T-helper 9 cell (primary cell): ENCODE data around the gene ORMDL2.
"Not testable (repeated sequence)": the region's sequence is repeated elsewhere in the genome, so short reads cannot be mapped to it uniquely, and the experiment has no call there.

Source experiments
- DNase-seq: peaks from one replicate; pipeline ENCODE4 v3.0.0-alpha.2; 2020

ORMDL2 gene

DNA sequence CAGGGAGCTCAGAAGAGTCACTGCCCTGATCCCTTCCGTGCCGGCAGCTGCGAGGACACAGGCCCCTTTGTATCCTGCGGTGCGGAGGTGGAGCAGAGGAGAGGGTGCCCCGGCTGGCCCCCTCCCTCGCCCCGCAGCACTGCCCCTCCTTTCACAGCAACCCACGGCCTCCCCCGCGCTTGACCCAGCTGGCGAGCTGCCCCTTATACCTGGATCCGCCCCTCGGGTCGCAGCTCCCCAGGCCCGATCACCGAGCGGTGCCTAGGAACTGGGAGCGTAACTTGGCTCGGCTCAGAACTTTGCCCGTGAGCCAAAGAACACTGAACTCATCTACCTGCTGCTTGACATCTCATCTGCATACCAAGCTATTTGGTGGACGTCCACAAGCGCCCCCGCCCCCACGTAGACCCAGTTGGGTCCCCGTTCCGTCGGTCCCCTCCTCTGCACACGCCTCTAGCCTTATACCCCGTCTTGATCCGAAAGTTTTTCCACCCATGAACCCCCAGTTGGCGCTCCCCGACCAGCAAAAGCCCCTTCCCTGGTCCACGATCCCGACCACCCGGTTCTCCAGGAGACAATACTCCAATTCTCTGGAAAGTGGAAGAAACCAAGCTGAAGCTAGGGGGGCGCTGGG lies 12.2 kb downstream of the ORMDL2 start:
- peak; percentile 15 for DNase-seq

DNA sequence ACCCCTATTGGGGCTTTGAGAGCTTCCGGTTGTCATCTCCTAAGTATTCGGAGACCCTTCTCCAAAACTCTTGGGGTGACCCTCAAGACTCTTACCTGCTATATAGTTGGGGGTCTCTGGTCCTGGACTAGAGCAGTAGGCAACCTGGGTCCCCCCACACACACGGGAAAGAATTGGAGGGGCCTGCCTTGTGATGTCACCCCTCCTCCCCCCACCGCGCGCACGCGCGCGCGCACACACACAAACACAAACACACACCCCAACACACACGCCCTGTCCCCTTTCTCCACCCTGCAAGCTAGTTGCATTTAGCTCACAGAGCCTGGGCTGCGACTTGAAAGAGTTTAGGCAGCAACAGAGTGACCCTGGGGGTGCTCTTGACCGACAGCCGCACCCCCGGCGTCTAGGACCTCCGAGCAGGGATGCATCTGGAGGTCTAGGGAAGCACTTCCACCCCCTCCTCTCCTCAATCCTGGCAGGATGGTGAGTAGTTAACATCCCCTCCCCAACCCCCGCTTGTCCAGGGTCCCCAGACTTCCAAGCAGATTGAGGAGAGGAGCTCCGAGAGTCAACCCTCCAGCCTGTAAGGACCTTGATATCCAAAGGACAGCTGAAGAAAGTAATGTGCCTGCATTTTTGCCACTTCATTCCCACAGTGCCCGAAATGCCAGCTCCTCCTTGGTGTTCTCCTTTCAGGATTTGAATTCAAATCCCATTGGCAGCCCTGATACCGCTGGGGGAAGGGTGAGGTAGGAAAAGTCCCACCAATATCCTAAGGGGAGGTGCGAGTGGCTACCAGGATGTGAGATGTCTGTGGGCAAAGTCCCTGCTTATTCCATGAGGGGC lies 13.0 kb downstream of the ORMDL2 start:
- no peak for DNase-seq

DNA sequence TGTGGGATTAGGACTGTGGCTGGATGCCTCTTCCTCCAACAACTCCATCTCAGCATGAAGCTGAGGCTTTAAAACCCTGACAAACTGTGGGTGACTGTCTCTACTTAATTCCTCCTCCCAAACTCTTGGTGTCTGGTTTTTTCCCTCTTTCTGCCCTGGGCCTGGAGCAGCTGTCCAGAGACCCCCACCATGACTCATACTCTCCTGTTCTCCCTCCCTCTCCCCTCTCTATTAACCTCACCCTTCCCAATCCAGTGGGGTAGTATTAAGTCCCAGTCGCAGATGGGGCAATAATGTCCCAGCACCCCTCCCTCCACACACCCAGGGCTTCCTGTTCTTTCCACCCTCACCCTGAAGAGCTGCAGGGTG lies 13.6 kb downstream of the ORMDL2 start:
- no peak for DNase-seq

DNA sequence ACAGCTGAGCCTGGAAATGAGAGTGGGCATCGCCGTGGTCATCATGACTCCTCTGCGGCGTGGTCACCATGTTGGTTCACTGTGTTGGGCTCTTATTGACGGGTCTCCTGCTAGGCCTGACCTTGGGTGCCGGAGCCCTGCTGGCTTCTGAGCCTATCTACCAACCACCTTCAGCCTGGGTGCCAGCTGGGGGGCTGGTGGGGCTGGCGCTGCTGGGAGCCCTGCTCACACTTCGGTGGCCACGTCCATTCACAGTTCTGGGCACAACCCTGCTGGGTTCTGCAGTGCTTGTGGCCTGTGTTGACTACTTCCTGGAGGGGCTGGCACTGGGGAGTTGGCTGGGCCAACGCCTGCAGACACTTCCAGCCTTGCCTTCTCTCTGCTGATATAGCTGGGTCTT lies 15.2 kb downstream of the ORMDL2 start:
- DNase-seq, result no peak

DNA sequence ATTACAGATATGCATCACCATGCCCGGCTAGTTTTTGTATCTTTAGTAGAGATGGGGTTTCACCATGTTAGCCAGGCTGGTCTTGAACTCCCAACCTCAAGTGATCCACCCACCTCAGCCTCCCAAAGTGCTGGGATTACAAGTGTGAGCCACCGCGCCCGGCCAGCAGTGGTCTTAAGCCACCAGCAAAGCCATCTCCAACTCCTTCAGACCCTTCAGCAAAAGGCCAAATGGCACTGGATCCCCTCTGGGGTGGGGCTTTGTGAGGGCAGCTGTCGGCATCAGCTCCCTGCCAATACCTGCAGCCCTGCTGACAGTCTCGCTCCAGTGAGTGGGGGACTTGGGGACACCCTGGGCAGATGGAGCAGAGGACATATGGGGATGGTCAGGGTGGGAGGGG lies 16.6 kb downstream of the ORMDL2 start:
- not testable (repeated sequence) for DNase-seq

DNA sequence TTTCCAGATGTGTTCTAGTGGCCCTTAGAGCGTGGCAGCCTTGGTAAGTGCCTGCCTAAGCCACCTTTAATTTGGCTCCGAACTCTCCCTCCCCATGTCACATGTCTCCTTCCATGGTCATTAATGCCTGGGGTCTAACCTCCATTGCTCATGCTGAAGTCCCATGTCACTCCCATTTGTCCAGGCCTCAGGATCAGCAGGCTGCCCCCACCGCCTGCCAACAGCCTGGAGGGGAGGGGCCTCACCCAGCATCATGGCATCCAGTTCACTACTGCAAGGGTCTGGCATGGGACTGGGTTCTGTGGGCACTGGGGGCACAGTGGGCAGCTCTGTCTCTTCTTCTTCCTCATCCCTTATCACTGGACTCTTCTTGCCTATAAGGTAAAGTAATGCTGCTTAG lies 20.5 kb downstream of the ORMDL2 start:
- DNase-seq, result no peak

DNA sequence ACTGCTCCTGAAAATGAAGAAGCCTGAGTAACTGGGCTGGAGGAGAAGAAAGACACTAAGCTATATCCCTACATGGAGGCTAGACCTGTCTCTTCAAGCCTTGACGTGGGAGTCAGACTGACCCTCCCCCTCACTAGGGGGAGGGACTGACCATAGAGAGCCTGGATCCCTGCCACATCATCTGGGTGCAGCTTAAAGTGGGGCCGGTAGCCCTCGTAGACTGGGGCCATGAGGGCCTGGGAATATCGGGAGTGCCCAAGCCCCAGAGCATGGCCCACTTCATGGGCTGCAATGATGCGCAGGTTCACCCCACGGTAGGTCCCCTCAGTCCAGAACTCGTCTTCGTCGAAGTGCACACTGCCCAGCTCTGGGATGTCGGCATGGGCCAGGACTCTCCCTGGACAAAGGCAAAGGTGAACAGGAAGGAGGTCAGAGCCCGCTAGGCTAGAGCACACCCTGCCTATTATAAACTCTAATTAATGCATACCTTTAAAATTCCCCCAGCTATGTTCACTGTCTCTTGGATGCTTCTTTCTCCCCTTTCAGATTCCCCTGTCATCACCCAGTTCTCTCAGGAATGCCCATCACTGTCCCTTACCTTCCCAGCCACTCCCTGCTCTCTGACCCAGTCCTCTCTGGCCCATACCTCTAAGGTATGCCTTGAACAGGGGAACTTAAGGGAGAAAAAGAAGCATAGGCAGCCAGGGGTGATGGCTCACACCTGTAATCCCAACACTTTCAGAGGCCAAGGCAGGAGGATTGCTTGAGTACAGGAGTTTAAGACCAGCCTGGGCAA lies 21.7 kb downstream of the ORMDL2 start:
- DNase-seq, result no peak

DNA sequence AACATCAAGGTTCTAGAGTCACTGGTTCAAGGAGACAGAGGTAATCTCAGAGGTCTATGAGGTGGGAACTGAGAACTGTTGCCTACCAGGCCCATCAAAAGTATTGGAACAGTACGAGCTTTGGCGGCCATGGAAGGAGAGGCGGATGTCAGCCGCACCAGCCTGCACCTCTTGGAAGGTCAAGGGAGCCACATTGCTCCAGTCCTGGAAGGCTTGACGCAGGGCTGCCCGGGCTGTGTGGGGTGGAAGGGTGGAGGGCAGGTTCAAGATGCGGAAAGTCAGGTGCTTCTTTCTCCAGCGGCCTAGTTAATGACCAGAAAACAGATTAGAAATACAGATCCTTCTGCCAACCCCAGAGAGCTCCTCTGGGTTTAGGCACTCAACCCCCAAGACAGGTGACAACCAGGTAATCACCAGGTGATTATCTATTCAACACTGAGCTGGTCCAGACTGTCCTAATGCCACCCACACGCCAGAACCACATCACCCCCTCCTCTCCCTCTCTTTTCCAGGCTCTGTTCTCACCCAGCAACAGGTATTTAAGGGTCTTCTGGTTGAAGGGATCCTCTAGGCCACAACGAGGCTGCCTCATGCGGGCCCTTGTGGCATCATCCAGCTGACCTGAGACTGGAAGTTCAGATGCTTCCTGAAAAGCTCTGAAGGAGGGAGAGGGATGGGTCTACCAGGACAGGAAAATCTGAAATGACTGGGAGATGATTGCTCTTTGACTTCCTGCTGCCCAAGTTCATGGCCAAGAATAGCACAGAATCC lies 22.9 kb downstream of the ORMDL2 start:
- DNase-seq, result no peak

DNA sequence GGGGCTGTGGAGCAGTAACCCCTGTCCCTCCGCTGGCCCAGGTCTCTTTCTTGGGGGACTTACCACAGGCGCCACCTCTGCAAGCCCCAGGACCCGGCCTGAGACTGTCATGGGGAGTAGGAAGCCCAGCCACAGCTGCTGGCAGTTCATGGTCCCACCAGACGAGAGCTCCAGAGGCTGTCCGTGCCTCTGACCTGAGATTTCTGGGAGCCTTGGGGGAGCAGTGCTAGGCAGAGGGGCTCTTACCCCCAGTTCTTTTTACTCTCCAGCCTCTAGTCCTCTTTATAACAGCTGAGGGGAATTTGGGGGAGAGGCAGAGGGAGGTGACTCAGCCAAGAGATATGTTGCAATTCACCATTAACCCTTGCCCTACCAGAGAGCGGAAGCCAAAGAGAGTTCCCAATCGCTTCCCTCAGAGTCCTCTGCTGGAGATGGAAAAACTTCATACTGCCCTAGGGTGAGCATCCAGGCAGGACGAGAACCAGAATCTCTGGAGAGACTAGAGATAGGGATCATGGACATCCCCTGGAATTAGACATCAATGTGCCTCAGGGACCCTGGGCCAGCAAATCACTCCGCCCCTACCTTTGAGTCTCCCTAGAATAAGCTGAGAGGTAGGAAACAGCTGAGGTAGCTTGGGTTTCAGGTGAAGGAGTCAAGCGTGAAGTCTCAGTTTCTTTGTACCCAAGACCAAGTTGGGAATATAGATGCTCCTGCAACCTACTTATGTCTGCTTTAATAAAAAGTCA lies 25.0 kb downstream of the ORMDL2 start, which contains the start of gene MMP19:
Gene MMP19 (minus strand): TSS at position 256 of the 749 bp plus-strand sequence. CDS start 106 bp downstream, at position 150.
- DNase-seq, result no peak

DNA sequence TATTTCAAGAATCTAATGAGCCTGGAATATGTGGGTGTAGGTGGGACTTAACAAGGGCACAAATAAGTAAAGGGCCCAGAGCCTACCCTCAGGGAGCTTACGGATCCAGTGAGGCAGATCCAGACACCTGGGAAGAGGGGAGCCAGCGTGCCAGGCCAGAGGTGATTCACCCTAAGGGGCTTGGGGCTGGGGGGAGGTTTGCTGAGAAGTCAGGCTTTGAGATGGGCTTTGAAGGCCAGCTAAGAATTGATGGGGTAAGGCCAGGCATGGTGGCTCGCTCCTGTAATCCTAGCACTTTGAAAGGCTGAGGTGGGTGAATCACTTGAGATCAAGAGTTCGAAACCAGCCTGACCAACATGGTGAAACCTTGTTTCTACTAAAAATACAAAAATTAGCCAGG lies 25.6 kb downstream of the ORMDL2 start:
- DNase-seq, result no peak

DNA sequence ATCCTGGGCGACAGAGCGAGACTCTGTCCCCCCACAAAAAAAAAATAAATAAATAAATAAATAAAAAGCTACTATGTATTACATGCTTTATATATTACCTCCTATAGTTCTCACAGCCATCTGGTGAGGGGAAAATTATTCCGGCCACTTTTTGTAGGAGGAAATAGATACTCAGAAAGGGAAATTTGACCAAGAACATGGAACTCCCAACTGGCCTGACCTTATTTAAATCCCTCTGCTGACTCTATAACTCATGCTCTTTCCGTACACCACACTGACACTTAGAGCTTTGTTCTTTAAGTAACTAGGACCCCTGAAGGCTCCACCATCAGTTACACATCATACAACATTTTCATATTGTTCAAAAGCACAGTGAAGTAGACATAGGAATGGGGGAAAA lies 27.1 kb downstream of the ORMDL2 start:
- DNase-seq, result no peak

DNA sequence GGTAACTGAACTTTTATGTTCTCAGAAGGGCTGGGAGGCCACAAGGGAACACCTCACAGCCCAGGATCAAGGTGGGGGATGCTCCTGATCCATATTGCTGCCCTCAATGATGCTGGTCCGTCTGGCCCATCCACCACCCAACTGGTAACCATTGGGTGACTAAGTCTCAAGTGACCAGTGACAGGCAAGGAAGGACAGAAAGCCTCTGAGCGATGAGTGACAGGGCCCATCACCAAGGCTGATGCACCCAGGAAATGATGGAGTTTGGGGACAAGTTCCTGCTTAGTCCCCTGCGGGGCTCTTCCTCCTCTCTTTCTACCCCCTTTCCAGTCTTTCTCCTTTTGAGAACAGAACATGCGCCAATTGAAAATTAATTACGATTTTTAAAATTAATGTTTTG lies 27.5 kb downstream of the ORMDL2 start:
- no peak for DNase-seq

DNA sequence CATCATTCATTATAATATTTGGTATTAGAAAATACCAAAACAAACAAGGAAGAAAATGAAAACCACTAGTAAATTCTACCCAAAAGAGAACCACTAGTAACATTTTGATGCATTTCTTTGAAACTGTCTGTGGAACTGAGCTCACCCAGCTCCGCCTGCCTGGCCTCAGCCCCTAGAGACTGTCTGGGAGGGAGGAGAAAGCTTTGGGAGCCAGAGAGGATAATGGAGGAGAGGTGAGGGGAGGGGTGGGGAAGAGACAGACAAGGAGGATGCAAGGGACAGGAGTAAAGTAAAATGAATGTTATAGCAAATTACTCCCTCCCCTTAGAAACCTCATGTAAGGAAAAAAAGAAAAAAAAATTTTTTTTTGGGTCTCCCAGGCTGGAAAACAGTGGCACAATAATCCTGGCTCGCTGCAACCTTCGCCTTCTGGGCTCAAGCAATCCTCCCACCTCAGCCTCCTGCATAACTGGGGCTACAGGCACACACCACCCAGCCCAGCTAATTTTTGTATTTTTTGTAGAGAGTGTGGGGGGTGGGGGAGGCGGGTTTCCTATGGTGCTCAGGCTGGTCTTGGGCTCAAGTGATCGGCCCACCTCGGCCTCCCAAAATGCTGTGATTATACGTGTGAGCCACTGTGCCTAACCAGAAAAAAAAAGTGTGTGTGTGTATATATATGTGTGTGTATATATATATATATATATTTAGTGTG lies 28.1 kb downstream of the ORMDL2 start:
- no peak for DNase-seq

DNA sequence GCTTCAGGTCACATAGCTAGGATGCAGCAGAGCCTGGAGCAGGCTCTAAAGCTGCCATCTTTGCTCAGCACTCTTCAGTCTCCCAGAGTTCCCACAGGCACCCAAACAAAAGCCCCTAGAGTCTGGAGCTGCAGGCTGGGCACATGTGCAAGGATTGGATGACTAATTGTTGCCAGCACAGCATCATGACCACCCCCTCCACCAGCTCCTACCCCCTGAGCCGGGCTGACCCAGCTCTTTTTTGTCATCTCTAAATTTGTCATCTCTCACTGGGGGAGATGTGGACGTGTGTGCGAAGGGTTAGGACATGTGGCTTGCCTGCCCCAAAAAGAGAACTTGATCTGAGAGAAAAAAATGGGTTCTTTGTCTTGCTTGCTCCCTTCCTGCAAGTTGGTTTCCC lies 29.2 kb downstream of the ORMDL2 start:
- no peak for DNase-seq

DNA sequence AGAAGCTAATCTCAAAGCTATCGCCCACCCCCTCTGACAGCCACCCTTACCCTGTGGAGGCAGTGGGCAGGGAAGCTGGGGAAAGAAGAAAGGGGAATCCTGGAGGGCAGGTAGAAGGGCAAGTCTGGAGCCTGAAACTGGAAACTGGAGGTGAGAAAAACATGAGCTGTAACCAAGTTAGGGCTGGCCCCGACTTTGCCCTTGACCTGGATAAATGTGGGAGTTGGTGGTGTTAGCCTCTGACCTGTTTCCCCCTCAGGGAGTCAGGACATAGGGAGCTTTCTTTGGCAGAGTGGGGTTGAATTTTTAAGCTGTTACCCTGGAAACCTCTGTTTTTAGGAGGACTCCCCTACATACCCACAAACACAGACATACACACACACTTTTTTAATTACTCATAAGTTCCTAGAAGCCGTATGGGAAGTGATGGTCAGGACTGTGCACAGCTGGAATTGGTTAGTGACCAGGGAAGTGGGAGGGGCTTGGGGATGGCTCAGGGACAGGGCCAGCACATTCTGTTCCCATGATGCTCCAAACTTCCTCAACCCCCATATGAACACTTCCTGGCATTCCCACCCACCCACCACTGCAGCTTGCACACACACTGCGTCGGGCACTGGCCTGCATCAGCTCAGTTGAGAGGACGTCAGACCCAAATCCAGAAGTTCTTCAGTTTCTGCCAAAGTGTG lies 29.9 kb downstream of the ORMDL2 start:
- DNase-seq, result no peak

DNA sequence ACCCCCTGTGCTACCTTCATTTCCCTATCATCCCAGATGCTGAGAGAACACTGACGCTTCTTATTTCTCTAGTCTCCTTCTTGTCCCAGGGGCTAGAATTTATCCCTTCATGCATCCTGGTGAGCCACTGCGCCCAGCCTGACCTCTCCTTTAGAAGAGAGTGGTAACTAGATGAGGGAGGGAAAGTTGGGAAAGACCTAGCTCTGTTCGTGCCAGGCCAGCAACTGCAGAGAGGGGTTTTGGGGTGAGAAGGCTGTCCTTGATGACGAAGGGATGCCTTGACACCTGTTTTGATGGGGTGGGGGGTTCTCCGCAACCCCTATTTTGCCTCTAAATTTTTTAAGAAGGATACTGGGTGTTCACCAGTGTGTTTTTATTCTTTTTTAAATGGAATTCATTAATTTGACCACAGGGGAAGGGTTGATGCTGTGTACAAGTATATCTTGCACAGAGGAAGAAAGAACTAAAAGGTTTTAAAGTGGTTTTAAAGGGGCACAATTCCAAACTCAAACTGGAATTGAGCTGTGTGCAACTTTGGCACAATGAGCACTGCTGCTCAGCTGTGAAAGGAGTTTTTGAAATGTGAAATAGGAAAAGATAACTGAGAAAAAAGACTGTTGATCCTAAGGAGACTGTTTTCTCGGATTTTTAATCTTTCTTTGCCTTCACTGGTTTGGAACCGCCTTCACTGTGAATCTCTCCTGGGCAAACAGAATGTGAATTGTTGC lies 31.9 kb downstream of the ORMDL2 start:
- no peak for DNase-seq

DNA sequence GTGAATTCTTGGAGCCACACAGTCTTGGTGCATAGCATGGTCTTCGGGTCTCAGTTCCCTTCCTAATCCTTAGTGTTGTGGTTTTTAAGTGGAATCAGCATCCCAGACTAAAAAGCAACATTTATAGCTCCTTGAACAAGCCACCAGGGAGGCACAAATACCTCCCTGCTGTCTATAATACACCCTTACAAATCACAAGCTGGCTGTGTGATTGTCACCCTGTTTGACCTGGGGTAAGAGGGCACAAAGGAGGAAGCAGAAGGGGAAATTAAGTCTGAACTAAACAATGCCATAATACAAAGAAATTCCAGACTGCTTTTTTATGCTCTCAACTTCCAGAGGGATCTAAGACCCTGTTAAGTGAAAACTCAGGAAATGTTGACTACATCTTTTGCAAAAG lies 32.6 kb downstream of the ORMDL2 start:
- DNase-seq, result no peak

DNA sequence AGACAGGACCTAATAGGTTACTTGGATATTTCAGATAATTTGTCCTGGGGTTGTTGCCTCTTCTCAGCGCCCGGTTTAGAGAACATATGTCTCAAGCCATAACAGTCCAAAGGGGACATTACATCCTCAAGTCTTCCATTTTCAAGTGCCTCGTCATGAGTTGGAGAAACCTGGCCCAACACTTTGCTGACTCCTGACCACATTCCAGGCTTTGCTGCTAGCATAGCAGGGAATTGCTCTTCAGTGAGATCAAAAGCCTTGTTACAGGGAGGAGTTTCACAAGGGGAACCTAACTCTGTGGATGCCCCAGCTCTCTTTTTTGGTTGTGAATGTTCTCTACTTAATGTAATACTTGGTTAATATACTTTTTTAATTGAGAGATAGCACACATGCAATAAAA lies 33.1 kb downstream of the ORMDL2 start:
- DNase-seq, result no peak

DNA sequence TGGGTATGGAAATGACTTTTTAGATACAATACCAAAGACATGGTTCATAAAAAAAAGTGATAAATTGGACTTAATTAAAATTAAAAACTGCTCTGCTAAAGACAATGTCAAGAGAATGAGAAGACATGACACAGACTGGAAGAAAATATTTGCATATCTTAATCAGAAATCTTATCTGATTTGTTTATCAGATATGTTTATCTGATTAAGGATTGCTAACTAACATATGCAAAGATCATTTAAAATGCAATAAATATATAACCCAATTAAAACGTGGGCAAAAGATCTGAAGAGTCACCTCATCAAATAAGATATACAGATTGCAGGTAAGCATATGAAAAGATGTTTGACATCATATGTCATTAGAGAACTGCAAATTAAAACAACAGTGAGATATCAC lies 34.9 kb downstream of the ORMDL2 start:
- DNase-seq, result no peak

DNA sequence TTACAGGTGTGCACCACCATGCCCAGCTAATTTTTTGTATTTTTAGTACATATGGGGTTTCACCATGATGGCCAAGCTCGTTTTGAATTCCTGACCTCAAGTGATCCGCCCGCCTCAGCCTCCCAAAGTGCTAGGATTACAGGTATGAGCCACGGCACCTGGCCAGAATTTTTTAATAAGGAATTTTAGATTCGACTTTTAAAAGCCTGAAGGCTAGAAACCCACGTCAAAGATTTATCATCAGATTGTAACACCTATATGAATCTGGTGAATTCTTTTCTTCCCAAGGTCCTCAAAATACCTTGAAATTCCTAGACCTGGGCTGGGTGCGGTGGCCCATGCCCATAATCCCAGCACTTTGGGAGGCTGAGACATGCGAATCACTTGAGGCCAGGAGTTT lies 43.6 kb downstream of the ORMDL2 start:
- DNase-seq, result no peak
